ENCODE data around the gene ZNF382. TPM values are rescaled to one million over a fixed set of nuclear protein-coding genes. Genes with fewer than 3 reads are reported as not detected.

ZNF382 gene
- total and polyA plus RNA-seq, 10 of the 15 experiments (the other 5 are each of a cell fraction or from before 2014, with no cell fraction given), result 0.02 to 0.74 (median 0.55) TPM

DNA sequence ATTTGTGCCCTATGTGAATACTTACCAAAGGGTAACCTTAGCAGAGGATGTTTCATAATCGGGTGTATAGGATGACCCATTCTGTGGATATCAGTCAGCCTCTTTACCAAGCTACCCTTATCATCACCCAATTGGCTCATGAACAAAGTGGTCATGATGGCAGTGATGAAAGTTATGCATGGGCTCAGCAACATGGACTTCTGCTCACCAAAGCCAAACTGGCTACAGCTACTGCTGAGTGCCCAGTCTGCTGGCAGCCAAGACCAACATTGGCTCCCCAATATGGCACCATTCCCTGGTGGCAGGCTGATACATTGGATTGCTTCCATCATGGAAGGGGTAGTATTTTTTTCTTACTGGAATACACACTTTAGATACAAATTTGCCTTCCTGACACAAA lies 67.3 kb downstream of the ZNF382 start:
- POLR2A ChIA-PET, result no interaction called here

More for the DNA sequence above, 67.3 kb downstream of the ZNF382 start:
- FAIRE-seq (no peak), ATAC-seq (no peak), DNase-seq (ENCODE audit: low read depth, low spot score) (no peak)
- in situ Hi-C loops (cut with MboI), result no loop called here
- H3K4me3 ChIP-seq, result no peak overlapping the region
- no peak overlapping the region for H3K4me2 ChIP-seq (ENCODE audit: control insufficient read depth, insufficient read depth)
- intact Hi-C loops (cut with micrococcal nuclease; ENCODE audit: unreplicated experiment), result no loop called here
- H3K36me3 ChIP-seq (ENCODE audit: control insufficient read depth in 2 of 2, insufficient read depth in 2 of 2, low read length in 1 of 2), result no peaks in the 10 kb centered on the region
- WGBS (ENCODE audit: insufficient coverage, insufficient replicate concordance, low lambda C conversion rate, missing lambda C conversion rate), result 100% methylated on average over 1 of the region's 1 CpG
- ChIA-PET SMC1A (ENCODE audit: uncharacterized antibody, unreplicated experiment) (no interaction called here), RAD21 (ENCODE audit: unreplicated experiment) (no interaction called here), CTCF (no interaction called here)
- H3K9ac ChIP-seq (ENCODE audit: control insufficient read depth, insufficient read depth, low read length), result no peak overlapping the region
- no TSS peak for BruUV-seq (replicated peaks)
- peaks cover 4% of the 10 kb centered on the region; the same call in 2 of the 3 replicates for H3K9me3 ChIP-seq (replicated peaks; ENCODE audit: control insufficient read depth, insufficient read depth, low read length)
- H3K27ac ChIP-seq (ENCODE audit: control insufficient read depth, insufficient read depth), result no peak overlapping the region
- no peaks in the 10 kb centered on the region for H3K79me2 ChIP-seq (ENCODE audit: control insufficient read depth, insufficient read depth, low read length)
- no peaks in the 10 kb centered on the region for H4K20me1 ChIP-seq (ENCODE audit: control insufficient read depth, insufficient read depth)
- TF ChIP-seq TCF3 (IDR thresholded peaks at IDR 0.05; ENCODE audit: borderline replicate concordance, insufficient read depth, low read depth, low read length) (no peak), HDAC6 (IDR thresholded peaks at IDR 0.05; ENCODE audit: unreplicated experiment) (no peak), NR2C2 (IDR thresholded peaks at IDR 0.05; ENCODE audit: borderline replicate concordance, control insufficient read depth, insufficient read length, low read depth) (no peak)
- TF ChIP-seq, protein P1, sequence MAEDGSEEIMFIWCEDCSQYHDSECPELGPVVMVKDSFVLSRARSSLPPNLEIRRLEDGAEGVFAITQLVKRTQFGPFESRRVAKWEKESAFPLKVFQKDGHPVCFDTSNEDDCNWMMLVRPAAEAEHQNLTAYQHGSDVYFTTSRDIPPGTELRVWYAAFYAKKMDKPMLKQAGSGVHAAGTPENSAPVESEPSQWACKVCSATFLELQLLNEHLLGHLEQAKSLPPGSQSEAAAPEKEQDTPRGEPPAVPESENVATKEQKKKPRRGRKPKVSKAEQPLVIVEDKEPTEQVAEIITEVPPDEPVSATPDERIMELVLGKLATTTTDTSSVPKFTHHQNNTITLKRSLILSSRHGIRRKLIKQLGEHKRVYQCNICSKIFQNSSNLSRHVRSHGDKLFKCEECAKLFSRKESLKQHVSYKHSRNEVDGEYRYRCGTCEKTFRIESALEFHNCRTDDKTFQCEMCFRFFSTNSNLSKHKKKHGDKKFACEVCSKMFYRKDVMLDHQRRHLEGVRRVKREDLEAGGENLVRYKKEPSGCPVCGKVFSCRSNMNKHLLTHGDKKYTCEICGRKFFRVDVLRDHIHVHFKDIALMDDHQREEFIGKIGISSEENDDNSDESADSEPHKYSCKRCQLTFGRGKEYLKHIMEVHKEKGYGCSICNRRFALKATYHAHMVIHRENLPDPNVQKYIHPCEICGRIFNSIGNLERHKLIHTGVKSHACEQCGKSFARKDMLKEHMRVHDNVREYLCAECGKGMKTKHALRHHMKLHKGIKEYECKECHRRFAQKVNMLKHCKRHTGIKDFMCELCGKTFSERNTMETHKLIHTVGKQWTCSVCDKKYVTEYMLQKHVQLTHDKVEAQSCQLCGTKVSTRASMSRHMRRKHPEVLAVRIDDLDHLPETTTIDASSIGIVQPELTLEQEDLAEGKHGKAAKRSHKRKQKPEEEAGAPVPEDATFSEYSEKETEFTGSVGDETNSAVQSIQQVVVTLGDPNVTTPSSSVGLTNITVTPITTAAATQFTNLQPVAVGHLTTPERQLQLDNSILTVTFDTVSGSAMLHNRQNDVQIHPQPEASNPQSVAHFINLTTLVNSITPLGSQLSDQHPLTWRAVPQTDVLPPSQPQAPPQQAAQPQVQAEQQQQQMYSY (CRISPR knock-in tag; IDR thresholded peaks at IDR 0.05), result no peak
- TF ChIP-seq, protein P2, sequence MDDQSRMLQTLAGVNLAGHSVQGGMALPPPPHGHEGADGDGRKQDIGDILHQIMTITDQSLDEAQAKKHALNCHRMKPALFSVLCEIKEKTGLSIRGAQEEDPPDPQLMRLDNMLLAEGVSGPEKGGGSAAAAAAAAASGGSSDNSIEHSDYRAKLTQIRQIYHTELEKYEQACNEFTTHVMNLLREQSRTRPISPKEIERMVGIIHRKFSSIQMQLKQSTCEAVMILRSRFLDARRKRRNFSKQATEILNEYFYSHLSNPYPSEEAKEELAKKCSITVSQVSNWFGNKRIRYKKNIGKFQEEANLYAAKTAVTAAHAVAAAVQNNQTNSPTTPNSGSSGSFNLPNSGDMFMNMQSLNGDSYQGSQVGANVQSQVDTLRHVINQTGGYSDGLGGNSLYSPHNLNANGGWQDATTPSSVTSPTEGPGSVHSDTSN (IDR thresholded peaks at IDR 0.05; ENCODE audit: insufficient replicate concordance, low read depth, low read length), result no peak
- no peaks in the 10 kb centered on the region for H3K27me3 ChIP-seq (replicated peaks in 1 of 2; ENCODE audit: control insufficient read depth in 2 of 2, insufficient read depth in 2 of 2, low read length in 1 of 2)
- no peak overlapping the region for H2AFZ ChIP-seq (ENCODE audit: control insufficient read depth, low read depth, low read length)
- no peaks in the 10 kb centered on the region; the same call in 1 of the 2 replicates for H3K4me1 ChIP-seq (ENCODE audit: control insufficient read depth, insufficient read depth, low read length)
